ENCODE results near the gene PLA2G2F. TPM values are rescaled to one million over a fixed set of nuclear protein-coding genes. Genes with fewer than 3 reads are reported as not detected.
A peak's percentile ranks its signal among the peaks of the same experiment; 100 is the strongest.

PLA2G2F gene
- total and polyA plus RNA-seq, 9 of the 15 experiments (the other 6 are each of a cell fraction or from before 2014, with no cell fraction given) = not detected

GRCh38 chr1:20192871-20193411, 53.8 kb downstream of the PLA2G2F start:
- no peaks in the 10 kb centered on the region for H4K20me1 ChIP-seq (replicated peaks; ENCODE audit: control insufficient read depth, insufficient read depth, low read length)
- BruUV-seq (replicated peaks) = no TSS peak
- DNase-seq (ENCODE audit: extremely low read depth in 1 of 4, low spot score in 3 of 4) (no peak), FAIRE-seq (no peak), ATAC-seq (no peak)
- intact Hi-C loops (cut with micrococcal nuclease) (no loop called here), in situ Hi-C loops (cut with MboI) (no loop called here)
- H3K4me1 ChIP-seq (replicated peaks in 1 of 2; ENCODE audit: control insufficient read depth in 2 of 2, insufficient read depth in 2 of 2, low read length in 2 of 2) = peaks cover 39 to 61% of the 10 kb centered on the region in 2 experiments
- no peaks in the 10 kb centered on the region for H3K27me3 ChIP-seq (ENCODE audit: control insufficient read depth in 2 of 2, insufficient read depth in 2 of 2, low read length in 2 of 2)
- H2AFZ ChIP-seq (ENCODE audit: low read depth, low read length) = no peak overlapping the region
- no peak overlapping the region for H3K9ac ChIP-seq (ENCODE audit: insufficient read depth in 1 of 2, low read depth in 2 of 2, low read length in 2 of 2)
- H3K4me2 ChIP-seq (ENCODE audit: insufficient read depth, low read length) = no peak overlapping the region
- no peak overlapping the region for H3K27ac ChIP-seq (ENCODE audit: extremely low read depth, low read depth, low read length)
- 83% methylated on average over 1 of the region's 1 CpG for WGBS (ENCODE audit: insufficient coverage, low coverage, missing lambda C conversion rate)
- no peaks in the 10 kb centered on the region for H3K9me1 ChIP-seq (ENCODE audit: control insufficient read depth, insufficient read depth, low read length)
- no peak overlapping the region for H3K4me3 ChIP-seq
- POLR2A ChIA-PET = interaction anchor here (0.7 to 2.7 kb wide), 8 partner anchors 10 to 469 kb away, joined by 3 to 10 read pairs (median 4); no protein-coding TSS in a partner anchor
- no peaks in the 10 kb centered on the region for H3K9me3 ChIP-seq (replicated peaks; ENCODE audit: control insufficient read depth, insufficient read depth, low read depth, low read length)
- H3K79me2 ChIP-seq (ENCODE audit: control insufficient read depth, insufficient read depth, low read length) = peaks cover 29% of the 10 kb centered on the region
- peaks cover 33% of the 10 kb centered on the region; the same call in 2 of the 3 replicates for H3K36me3 ChIP-seq (ENCODE audit: control insufficient read depth, insufficient read depth, low read length)
- CTCF ChIA-PET (ENCODE audit: low intra/inter-chr PET ratio) = no interaction called here
- TF ChIP-seq ZNF584 (CRISPR knock-in tag; IDR thresholded peaks at IDR 0.05; ENCODE audit: low read depth) (peak; percentile 70; the same call in 1 of the 2 replicates), TEAD1 (CRISPR knock-in tag; IDR thresholded peaks at IDR 0.05) (0 out of 4 replicates have a peak, but pooled peaks of 1 of the 2 experiments have one; percentile 19), SFPQ (IDR thresholded peaks at IDR 0.05; ENCODE audit: low read depth, low read length) (no peak), ZNF444 (CRISPR knock-in tag; IDR thresholded peaks at IDR 0.05) (no peak), CC2D1A (IDR thresholded peaks at IDR 0.05) (no peak), NEUROD1 (IDR thresholded peaks at IDR 0.05; ENCODE audit: borderline replicate concordance, low read depth, low read length, partially characterized antibody) (no peak), CTCF (IDR thresholded peaks at IDR 0.05 in 2 of 3, conservative IDR thresholded peaks at IDR 0.05 in 1 of 3; ENCODE audit: insufficient read depth in 2 of 3, low read depth in 1 of 3, low read length in 3 of 3) (no peak), LEF1 (IDR thresholded peaks at IDR 0.05) (no peak), POU5F1 (IDR thresholded peaks at IDR 0.05; ENCODE audit: borderline replicate concordance, low read depth, low read length, partially characterized antibody) (no peak), PBX2 (CRISPR knock-in tag; IDR thresholded peaks at IDR 0.05; ENCODE audit: low read depth) (no peak), PBX2 (tag; conservative IDR thresholded peaks at IDR 0.05; ENCODE audit: low read depth) (no peak), MYBL2 (IDR thresholded peaks at IDR 0.05; ENCODE audit: low read depth) (no peak), MYBL2 (CRISPR knock-in tag; IDR thresholded peaks at IDR 0.05; ENCODE audit: borderline replicate concordance) (no peak), CBFA2T2 (conservative IDR thresholded peaks at IDR 0.05) (no peak), SETDB1 (IDR thresholded peaks at IDR 0.05; ENCODE audit: low read length) (no peak)

Data from K562 (cell line).